CD4-positive, alpha-beta T cell treated with Interleukin-1 beta for 1 hour (primary cell): Measurements from ENCODE around the gene GLIPR1L2.

Experiments used
- DNase-seq, 2 donors: peaks; one replicate each; pipeline ENCODE4 v3.0.0-alpha.2; 2020 to 2022

GLIPR1L2 gene

GRCh38 chr12:75479963-75480461 is 89.1 kb downstream of the GLIPR1L2 start:
- peak in 1 of 2 donors; percentile 42 for DNase-seq

GRCh38 chr12:75480469-75480949 is 89.6 kb downstream of the GLIPR1L2 start, which contains the start of gene GLIPR1:
GLIPR1 (plus strand) TSS chr12:75480755; CDS start chr12:75480881, 126 bp downstream.
- peak; percentile 81 to 86 for DNase-seq

DNA sequence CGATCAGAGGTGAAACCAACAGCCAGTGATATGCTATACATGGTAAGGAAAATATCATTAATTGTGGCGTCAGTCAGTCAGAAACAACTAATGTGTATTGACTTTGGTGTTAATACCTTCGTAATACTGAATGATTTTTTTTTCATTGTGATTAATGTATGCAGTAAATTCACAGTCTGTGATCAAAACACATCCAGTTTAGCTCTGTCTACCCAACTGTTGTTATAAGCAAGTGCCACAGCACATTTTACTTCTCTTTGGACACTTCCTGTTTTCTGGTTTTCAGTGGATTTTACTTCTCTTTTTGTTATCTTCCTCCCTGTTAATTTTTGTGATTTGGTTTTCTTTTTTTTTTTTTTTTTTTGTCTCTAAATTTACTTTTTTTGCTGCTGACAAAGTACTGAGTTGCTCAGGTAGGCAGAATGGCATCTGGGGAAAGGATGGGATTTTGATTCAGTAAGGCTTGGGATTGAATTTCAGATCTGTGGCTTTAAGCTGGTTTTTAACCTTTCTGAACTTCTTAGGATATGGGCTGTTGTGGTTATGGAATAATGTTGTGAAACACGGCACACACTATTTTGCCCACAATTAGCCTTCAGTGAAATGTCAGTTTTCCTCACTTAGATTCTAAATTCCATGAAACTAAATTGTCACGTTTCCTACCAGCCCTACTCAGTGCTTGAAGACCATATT is 90.3 kb downstream of the GLIPR1L2 start:
- DNase-seq: no peak

DNA sequence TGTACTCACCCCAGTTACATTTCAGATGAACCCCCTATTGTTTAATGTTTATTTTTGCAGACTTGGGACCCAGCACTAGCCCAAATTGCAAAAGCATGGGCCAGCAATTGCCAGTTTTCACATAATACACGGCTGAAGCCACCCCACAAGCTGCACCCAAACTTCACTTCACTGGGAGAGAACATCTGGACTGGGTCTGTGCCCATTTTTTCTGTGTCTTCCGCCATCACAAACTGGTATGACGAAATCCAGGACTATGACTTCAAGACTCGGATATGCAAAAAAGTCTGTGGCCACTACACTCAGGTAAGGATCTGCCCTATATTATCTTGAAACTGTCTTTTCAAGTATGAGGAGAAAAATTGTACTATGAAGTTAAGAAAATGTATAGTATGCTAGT is 90.9 kb downstream of the GLIPR1L2 start:
- peak; percentile 17 to 49 for DNase-seq
